ENCODE results near the gene HNRNPA3.
A peak's percentile ranks its signal among the peaks of the same experiment; 100 is the strongest.

The HNRNPA3 gene

DNA sequence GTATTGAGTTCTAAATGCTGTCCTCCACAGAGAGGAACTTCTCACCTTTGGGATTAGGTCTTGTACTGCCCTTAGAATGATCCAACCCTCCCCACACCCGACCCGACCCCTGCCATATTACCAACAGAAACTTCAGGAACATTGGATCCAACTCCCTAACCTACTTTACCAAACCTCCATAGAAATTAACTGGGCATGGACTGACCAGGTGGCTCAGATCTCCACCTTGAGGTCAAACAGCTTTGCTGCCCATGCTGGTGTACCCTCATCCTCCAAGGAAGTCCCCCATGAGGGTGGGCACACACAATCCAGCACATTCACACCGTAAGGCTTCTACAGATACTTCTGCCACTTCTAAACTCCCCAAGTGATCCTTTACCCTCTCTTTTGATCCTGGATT lies 30.5 kb downstream of the HNRNPA3 start:
- Histone ChIP-seq H3K36me3 (ENCODE audit: control insufficient read depth in 2 of 2, insufficient read depth in 1 of 2, low read length in 2 of 2) (no peaks in the 10 kb centered on the region), H3K27ac (ENCODE audit: extremely low read depth, low read depth, low read length) (peak overlapping the region; percentile 73), H3K9me3 (ENCODE audit: control insufficient read depth, insufficient read depth, low read depth, low read length) (no peaks in the 10 kb centered on the region), H3K4me1 (ENCODE audit: control insufficient read depth, insufficient read depth, low read length) (peaks cover 34% of the 10 kb centered on the region), H3K4me3 (ENCODE audit: low read depth, low read length) (no peak overlapping the region)
- TF ChIP-seq, protein P1, sequence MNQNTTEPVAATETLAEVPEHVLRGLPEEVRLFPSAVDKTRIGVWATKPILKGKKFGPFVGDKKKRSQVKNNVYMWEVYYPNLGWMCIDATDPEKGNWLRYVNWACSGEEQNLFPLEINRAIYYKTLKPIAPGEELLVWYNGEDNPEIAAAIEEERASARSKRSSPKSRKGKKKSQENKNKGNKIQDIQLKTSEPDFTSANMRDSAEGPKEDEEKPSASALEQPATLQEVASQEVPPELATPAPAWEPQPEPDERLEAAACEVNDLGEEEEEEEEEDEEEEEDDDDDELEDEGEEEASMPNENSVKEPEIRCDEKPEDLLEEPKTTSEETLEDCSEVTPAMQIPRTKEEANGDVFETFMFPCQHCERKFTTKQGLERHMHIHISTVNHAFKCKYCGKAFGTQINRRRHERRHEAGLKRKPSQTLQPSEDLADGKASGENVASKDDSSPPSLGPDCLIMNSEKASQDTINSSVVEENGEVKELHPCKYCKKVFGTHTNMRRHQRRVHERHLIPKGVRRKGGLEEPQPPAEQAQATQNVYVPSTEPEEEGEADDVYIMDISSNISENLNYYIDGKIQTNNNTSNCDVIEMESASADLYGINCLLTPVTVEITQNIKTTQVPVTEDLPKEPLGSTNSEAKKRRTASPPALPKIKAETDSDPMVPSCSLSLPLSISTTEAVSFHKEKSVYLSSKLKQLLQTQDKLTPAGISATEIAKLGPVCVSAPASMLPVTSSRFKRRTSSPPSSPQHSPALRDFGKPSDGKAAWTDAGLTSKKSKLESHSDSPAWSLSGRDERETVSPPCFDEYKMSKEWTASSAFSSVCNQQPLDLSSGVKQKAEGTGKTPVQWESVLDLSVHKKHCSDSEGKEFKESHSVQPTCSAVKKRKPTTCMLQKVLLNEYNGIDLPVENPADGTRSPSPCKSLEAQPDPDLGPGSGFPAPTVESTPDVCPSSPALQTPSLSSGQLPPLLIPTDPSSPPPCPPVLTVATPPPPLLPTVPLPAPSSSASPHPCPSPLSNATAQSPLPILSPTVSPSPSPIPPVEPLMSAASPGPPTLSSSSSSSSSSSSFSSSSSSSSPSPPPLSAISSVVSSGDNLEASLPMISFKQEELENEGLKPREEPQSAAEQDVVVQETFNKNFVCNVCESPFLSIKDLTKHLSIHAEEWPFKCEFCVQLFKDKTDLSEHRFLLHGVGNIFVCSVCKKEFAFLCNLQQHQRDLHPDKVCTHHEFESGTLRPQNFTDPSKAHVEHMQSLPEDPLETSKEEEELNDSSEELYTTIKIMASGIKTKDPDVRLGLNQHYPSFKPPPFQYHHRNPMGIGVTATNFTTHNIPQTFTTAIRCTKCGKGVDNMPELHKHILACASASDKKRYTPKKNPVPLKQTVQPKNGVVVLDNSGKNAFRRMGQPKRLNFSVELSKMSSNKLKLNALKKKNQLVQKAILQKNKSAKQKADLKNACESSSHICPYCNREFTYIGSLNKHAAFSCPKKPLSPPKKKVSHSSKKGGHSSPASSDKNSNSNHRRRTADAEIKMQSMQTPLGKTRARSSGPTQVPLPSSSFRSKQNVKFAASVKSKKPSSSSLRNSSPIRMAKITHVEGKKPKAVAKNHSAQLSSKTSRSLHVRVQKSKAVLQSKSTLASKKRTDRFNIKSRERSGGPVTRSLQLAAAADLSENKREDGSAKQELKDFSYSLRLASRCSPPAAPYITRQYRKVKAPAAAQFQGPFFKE (tag by site-specific recombination; IDR thresholded peaks at IDR 0.05; ENCODE audit: borderline replicate concordance): no peak
- no peak for TF ChIP-seq ZNF324 (tag by site-specific recombination; IDR thresholded peaks at IDR 0.05)
- TF ChIP-seq WT1 (tag by site-specific recombination; IDR thresholded peaks at IDR 0.05): no peak
- TF ChIP-seq KLF10 (tag by site-specific recombination; IDR thresholded peaks at IDR 0.05): no peak
- TF ChIP-seq, protein P2, sequence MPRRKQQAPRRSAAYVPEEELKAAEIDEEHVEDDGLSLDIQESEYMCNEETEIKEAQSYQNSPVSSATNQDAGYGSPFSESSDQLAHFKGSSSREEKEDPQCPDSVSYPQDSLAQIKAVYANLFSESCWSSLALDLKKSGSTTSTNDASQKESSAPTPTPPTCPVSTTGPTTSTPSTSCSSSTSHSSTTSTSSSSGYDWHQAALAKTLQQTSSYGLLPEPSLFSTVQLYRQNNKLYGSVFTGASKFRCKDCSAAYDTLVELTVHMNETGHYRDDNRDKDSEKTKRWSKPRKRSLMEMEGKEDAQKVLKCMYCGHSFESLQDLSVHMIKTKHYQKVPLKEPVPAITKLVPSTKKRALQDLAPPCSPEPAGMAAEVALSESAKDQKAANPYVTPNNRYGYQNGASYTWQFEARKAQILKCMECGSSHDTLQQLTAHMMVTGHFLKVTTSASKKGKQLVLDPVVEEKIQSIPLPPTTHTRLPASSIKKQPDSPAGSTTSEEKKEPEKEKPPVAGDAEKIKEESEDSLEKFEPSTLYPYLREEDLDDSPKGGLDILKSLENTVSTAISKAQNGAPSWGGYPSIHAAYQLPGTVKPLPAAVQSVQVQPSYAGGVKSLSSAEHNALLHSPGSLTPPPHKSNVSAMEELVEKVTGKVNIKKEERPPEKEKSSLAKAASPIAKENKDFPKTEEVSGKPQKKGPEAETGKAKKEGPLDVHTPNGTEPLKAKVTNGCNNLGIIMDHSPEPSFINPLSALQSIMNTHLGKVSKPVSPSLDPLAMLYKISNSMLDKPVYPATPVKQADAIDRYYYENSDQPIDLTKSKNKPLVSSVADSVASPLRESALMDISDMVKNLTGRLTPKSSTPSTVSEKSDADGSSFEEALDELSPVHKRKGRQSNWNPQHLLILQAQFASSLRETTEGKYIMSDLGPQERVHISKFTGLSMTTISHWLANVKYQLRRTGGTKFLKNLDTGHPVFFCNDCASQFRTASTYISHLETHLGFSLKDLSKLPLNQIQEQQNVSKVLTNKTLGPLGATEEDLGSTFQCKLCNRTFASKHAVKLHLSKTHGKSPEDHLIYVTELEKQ (tag by site-specific recombination; IDR thresholded peaks at IDR 0.05; ENCODE audit: borderline replicate concordance): no peak
- TF ChIP-seq SP2 (tag by site-specific recombination; IDR thresholded peaks at IDR 0.05): no peak
- CTCF ChIA-PET: interaction anchor here (1.1 kb wide), 1 partner anchor 28 kb away, joined by 3 read pairs; no protein-coding TSS in a partner anchor
- POLR2A ChIA-PET: no interaction called here

DNA sequence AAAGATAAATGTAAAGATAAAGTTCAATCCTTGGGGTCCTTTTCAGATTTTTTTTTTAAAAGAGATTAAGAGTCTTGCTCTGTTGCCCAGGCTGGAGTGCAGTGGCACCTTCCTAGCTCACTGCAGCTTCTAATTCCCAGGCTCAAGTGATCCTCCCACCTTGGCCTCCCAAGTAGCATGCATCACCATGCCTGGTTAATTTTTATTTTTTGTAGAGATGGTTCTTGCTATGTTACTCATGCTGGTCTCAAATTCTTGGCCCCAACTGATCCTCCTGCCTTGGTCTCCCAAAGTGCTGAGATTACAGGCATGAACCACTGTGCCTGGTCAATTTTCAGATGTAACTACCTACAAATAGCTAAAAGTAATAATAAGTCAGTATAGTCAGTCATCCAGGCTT lies 30.9 kb downstream of the HNRNPA3 start:
- Histone ChIP-seq H3K4me3 (ENCODE audit: low read depth, low read length) (no peak overlapping the region), H3K27ac (ENCODE audit: extremely low read depth, low read depth, low read length) (0 out of 2 replicates have a peak overlapping the region, but pooled peaks have one; percentile 73), H3K9me3 (ENCODE audit: control insufficient read depth, insufficient read depth, low read depth, low read length) (no peaks in the 10 kb centered on the region), H3K36me3 (ENCODE audit: control insufficient read depth in 2 of 2, insufficient read depth in 1 of 2, low read length in 2 of 2) (no peaks in the 10 kb centered on the region; a peak in 1 of 3 replicates), H3K4me1 (ENCODE audit: control insufficient read depth, insufficient read depth, low read length) (peaks cover 34% of the 10 kb centered on the region)
- ChIA-PET CTCF (interaction anchor here (0.7 to 1.5 kb wide), 5 partner anchors 10 to 484 kb away, joined by 3 to 11 read pairs (median 3); no protein-coding TSS in a partner anchor), POLR2A (interaction anchor here (0.8 kb wide), 1 partner anchor 20 kb away, joined by 3 read pairs; no protein-coding TSS in a partner anchor)
- TF ChIP-seq, protein P3, sequence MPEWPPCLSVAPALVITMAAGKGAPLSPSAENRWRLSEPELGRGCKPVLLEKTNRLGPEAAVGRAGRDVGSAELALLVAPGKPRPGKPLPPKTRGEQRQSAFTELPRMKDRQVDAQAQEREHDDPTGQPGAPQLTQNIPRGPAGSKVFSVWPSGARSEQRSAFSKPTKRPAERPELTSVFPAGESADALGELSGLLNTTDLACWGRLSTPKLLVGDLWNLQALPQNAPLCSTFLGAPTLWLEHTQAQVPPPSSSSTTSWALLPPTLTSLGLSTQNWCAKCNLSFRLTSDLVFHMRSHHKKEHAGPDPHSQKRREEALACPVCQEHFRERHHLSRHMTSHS (tag by site-specific recombination; IDR thresholded peaks at IDR 0.05): no peak
- peak; percentile 47; the same call in 1 of the 2 replicates for TF ChIP-seq GLIS1 (tag by site-specific recombination; IDR thresholded peaks at IDR 0.05)
- TF ChIP-seq ZNF121 (tag by site-specific recombination; IDR thresholded peaks at IDR 0.05): 0 out of 2 replicates have a peak, but pooled peaks have one; percentile 22

DNA sequence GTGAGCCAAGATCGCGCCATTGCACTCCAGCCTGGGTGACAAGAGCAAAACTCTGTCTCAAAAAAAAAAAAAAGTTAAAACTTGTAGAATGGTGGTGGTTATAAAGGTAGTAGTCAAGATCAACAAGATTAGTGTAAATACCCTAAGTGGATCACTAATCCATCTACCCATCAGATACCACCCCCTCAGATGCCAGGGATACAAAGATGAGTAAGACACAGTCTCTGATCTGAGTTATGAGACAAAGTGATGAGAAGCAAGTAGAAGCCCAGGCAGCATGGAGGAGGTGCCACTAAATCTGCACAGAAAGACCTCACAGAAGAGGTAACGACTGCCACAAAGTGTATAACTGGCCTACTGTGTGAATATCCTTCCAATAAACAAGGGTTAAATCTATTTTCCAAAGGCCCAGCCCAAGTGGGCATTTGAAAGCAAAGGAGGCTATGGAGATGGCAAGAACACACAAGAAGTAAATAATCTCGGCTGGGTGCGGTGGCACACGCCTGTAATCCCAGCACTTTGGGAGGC lies 31.7 kb downstream of the HNRNPA3 start:
- TF ChIP-seq ZNF707 (tag by site-specific recombination; IDR thresholded peaks at IDR 0.05): no peak
- no peak for TF ChIP-seq ZNF350 (tag by site-specific recombination; IDR thresholded peaks at IDR 0.05)
- no peak for TF ChIP-seq ZNF23 (tag by site-specific recombination; IDR thresholded peaks at IDR 0.05; ENCODE audit: borderline replicate concordance)
- TF ChIP-seq, protein P4, sequence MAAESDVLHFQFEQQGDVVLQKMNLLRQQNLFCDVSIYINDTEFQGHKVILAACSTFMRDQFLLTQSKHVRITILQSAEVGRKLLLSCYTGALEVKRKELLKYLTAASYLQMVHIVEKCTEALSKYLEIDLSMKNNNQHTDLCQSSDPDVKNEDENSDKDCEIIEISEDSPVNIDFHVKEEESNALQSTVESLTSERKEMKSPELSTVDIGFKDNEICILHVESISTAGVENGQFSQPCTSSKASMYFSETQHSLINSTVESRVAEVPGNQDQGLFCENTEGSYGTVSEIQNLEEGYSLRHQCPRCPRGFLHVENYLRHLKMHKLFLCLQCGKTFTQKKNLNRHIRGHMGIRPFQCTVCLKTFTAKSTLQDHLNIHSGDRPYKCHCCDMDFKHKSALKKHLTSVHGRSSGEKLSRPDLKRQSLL (tag by site-specific recombination; IDR thresholded peaks at IDR 0.05): no peak
- TF ChIP-seq ZNF48 (tag by site-specific recombination; IDR thresholded peaks at IDR 0.05): no peak
- TF ChIP-seq SCRT1 (tag by site-specific recombination; IDR thresholded peaks at IDR 0.05; ENCODE audit: borderline replicate concordance): no peak
- TF ChIP-seq ZNF548 (tag by site-specific recombination; IDR thresholded peaks at IDR 0.05): no peak
- TF ChIP-seq ZNF211 (tag by site-specific recombination; IDR thresholded peaks at IDR 0.05; ENCODE audit: low read depth): no peak
- TF ChIP-seq ZNF175 (tag by site-specific recombination; IDR thresholded peaks at IDR 0.05): no peak
- no peak for TF ChIP-seq ZNF19 (tag by site-specific recombination; IDR thresholded peaks at IDR 0.05; ENCODE audit: low read depth)
- CTCF ChIA-PET: interaction anchor here (0.7 to 1.5 kb wide), 5 partner anchors 9 to 483 kb away, joined by 3 to 11 read pairs (median 3); no protein-coding TSS in a partner anchor
- Histone ChIP-seq H3K4me3 (ENCODE audit: low read depth, low read length) (no peak overlapping the region), H3K36me3 (ENCODE audit: control insufficient read depth in 2 of 2, insufficient read depth in 1 of 2, low read length in 2 of 2) (no peaks in the 10 kb centered on the region; a peak in 1 of 3 replicates), H3K9me3 (ENCODE audit: control insufficient read depth, insufficient read depth, low read depth, low read length) (no peaks in the 10 kb centered on the region), H3K4me1 (ENCODE audit: control insufficient read depth, insufficient read depth, low read length) (peaks cover 34% of the 10 kb centered on the region), H3K27ac (ENCODE audit: extremely low read depth, low read depth, low read length) (no peak overlapping the region)
- POLR2A ChIA-PET: interaction anchor here (0.8 to 2.5 kb wide), 2 partner anchors 19 kb away, joined by 3 to 15 read pairs; partner anchors contain the start of gene NFE2L2
